Measurements from ENCODE around the gene AGBL4. TPM values are rescaled to one million over a fixed set of nuclear protein-coding genes. Genes with fewer than 3 reads are reported as not detected.

The AGBL4 gene
- total and polyA plus RNA-seq, 7 donors, result 0.09 to 0.36 (median 0.16) TPM; not detected in 4

- Histone ChIP-seq H3K27ac (no peak overlapping the region), H3K36me3 (no peaks in the 10 kb centered on the region), H3K4me1 (no peaks in the 10 kb centered on the region), H3K4me3 (no peak overlapping the region), H3K9me3 (no peaks in the 10 kb centered on the region), H3K27me3 (no peaks in the 10 kb centered on the region)
- WGBS, 2 donors, result 65 to 79% methylated on average over 2 of the region's 2 CpGs
- intact Hi-C loops (cut with DNase I), result no loop called here
- TF ChIP-seq POLR2A (IDR thresholded peaks at IDR 0.05) (no peak), EP300 (IDR thresholded peaks at IDR 0.05) (no peak), CTCF (IDR thresholded peaks at IDR 0.05) (no peak), POLR2AphosphoS5 (IDR thresholded peaks at IDR 0.05) (no peak)
- DNase-seq, result no peak
Observed at GRCh38 chr1:49166031-49166430, 857.7 kb downstream of the AGBL4 start.

GRCh38 chr1:49163031-49163430, 860.7 kb downstream of the AGBL4 start:
- intact Hi-C loops (cut with DNase I), result no loop called here
- no peak for TF ChIP-seq EP300 (IDR thresholded peaks at IDR 0.05)
- no peak for TF ChIP-seq POLR2AphosphoS5 (IDR thresholded peaks at IDR 0.05)
- TF ChIP-seq CTCF (IDR thresholded peaks at IDR 0.05), result no peak
- no peak for TF ChIP-seq POLR2A (IDR thresholded peaks at IDR 0.05)
- H3K27ac ChIP-seq, result no peak overlapping the region
- H3K4me1 ChIP-seq, result no peaks in the 10 kb centered on the region
- H3K27me3 ChIP-seq, result no peaks in the 10 kb centered on the region
- WGBS, 2 donors, result 48 to 75% methylated on average over 2 of the region's 2 CpGs
- no peaks in the 10 kb centered on the region for H3K36me3 ChIP-seq
- H3K4me3 ChIP-seq, result no peak overlapping the region
- no peak for DNase-seq
- no peaks in the 10 kb centered on the region for H3K9me3 ChIP-seq

- Histone ChIP-seq H3K27ac (no peak overlapping the region), H3K36me3 (no peaks in the 10 kb centered on the region), H3K9me3 (no peaks in the 10 kb centered on the region), H3K4me3 (no peak overlapping the region), H3K27me3 (no peaks in the 10 kb centered on the region), H3K4me1 (no peaks in the 10 kb centered on the region)
- TF ChIP-seq POLR2AphosphoS5 (IDR thresholded peaks at IDR 0.05) (no peak), CTCF (IDR thresholded peaks at IDR 0.05) (no peak), EP300 (IDR thresholded peaks at IDR 0.05) (no peak), POLR2A (IDR thresholded peaks at IDR 0.05) (no peak)
- WGBS, 2 donors, result 75 to 80% methylated on average over 6 of the region's 6 CpGs
- no peak for DNase-seq
- intact Hi-C loops (cut with DNase I), result no loop called here
Observed at GRCh38 chr1:49160677-49161076, 863.1 kb downstream of the AGBL4 start.

GRCh38 chr1:49136738-49137251, 887.0 kb downstream of the AGBL4 start:
- 89 to 90% methylated on average over 1 of the region's 1 CpG for WGBS, 2 donors
- DNase-seq, result no peak
- H3K27ac ChIP-seq, result no peak overlapping the region
- intact Hi-C loops (cut with DNase I), result no loop called here
- peaks cover 0 to 4% (median under 1%) of the 10 kb centered on the region in 4 donors for H3K9me3 ChIP-seq
- no peaks in the 10 kb centered on the region for H3K36me3 ChIP-seq
- no peak for TF ChIP-seq POLR2AphosphoS5 (IDR thresholded peaks at IDR 0.05)
- no peak for TF ChIP-seq CTCF (IDR thresholded peaks at IDR 0.05)
- TF ChIP-seq EP300 (IDR thresholded peaks at IDR 0.05), result no peak
- no peak for TF ChIP-seq POLR2A (IDR thresholded peaks at IDR 0.05)
- H3K27me3 ChIP-seq, result no peaks in the 10 kb centered on the region
- H3K4me3 ChIP-seq, result no peak overlapping the region
- H3K4me1 ChIP-seq, result no peaks in the 10 kb centered on the region

GRCh38 chr1:49125746-49126145, 898.0 kb downstream of the AGBL4 start:
- 31 to 37% methylated on average over 1 of the region's 1 CpG for WGBS, 2 donors
- H3K4me1 ChIP-seq, result no peaks in the 10 kb centered on the region
- TF ChIP-seq POLR2AphosphoS5 (IDR thresholded peaks at IDR 0.05) (no peak), POLR2A (IDR thresholded peaks at IDR 0.05) (no peak), EP300 (IDR thresholded peaks at IDR 0.05) (no peak), CTCF (IDR thresholded peaks at IDR 0.05) (no peak)
- peaks cover 0 to 5% (median 0%) of the 10 kb centered on the region in 4 donors for H3K9me3 ChIP-seq
- H3K36me3 ChIP-seq, result no peaks in the 10 kb centered on the region
- no peaks in the 10 kb centered on the region for H3K27me3 ChIP-seq
- no peak overlapping the region for H3K4me3 ChIP-seq
- H3K27ac ChIP-seq, result no peak overlapping the region
- DNase-seq, result no peak
- intact Hi-C loops (cut with DNase I), result no loop called here
